Activated B cell treated with CpG ODN at 0.5 μM for 24 hours (primary cell): ENCODE measurements around the gene ZNF316. TPM values are rescaled to one million over a fixed set of nuclear protein-coding genes. Genes with fewer than 3 reads are reported as not detected.

ENCODE experiments used
- ATAC-seq: fragments of 200-7000 bp; cut with Tn5 transposase; one replicate; pipeline ENCODE4 v1.10.0; 2021; ENCODE audit warnings: low read depth, mild to moderate bottlenecking, moderate library complexity
- CTCF ChIA-PET: fragments of 350-600 bp; sonication (Branson Sonifier 250); formaldehyde crosslinking; loops from one replicate; lab custom pipeline; 2021; ENCODE audit warnings: antibody characterized with exemption; lab: Charles Lee
- POLR2A ChIA-PET: fragments of 350-600 bp; sonication (Branson Sonifier 250); formaldehyde crosslinking; loops from one replicate; lab custom pipeline; 2021; ENCODE audit warnings: antibody characterized with exemption; lab: Charles Lee
- DNase-seq: peaks from one replicate; pipeline ENCODE4 v3.0.0; 2022
- H3K27ac Mint-ChIP-seq: one replicate; pipeline ENCODE4 v1.8.0; 2020; ENCODE audit warnings: mixed read lengths
- H3K27me3 Mint-ChIP-seq: one replicate; pipeline ENCODE4 v1.8.0; 2021; ENCODE audit warnings: mixed read lengths
- H3K36me3 Mint-ChIP-seq: one replicate; pipeline ENCODE4 v1.8.0; 2021; ENCODE audit warnings: low read depth, mixed read lengths
- H3K4me1 Mint-ChIP-seq: one replicate; pipeline ENCODE4 v1.8.0; 2021; ENCODE audit warnings: mixed read lengths
- H3K4me3 Mint-ChIP-seq: one replicate; pipeline ENCODE4 v1.8.0; 2020; ENCODE audit warnings: mild to moderate bottlenecking, mixed read lengths
- H3K9me3 Mint-ChIP-seq: one replicate; pipeline ENCODE4 v1.8.0; 2020; ENCODE audit warnings: mixed read lengths
- intact Hi-C: fragments of 100-400 bp; cut with micrococcal nuclease; formaldehyde crosslinking; loops from one replicate; pipeline ENCODE4 v1.15.1; 2024
- total RNA-seq: library from RNA; stranded (reverse); gene quantifications from 2 replicates; pipeline ENCODE4 v1.2.3, GENCODE V29; 2022
- TF ChIP-seq, protein P1 (sequence below): fragments of 200-600 bp; IDR thresholded peaks from one replicate; pipeline ENCODE4 v1.8.0; 2022; ENCODE audit warnings: antibody characterized with exemption, mild to moderate bottlenecking

ZNF316 gene
- total RNA-seq, 1 donor from 2014 or later = 43.8 TPM

GRCh38 chr7:6691609-6692106 is 54.5 kb downstream of the ZNF316 start:
- Mint-ChIP-seq H3K27ac (no peak overlapping the region), H3K36me3 (peaks cover 30% of the 10 kb centered on the region), H3K4me1 (no peaks in the 10 kb centered on the region), H3K9me3 (peaks cover 35% of the 10 kb centered on the region), H3K27me3 (no peaks in the 10 kb centered on the region), H3K4me3 (no peak overlapping the region)
- intact Hi-C loops = no loop called here
- TF ChIP-seq, protein P1, sequence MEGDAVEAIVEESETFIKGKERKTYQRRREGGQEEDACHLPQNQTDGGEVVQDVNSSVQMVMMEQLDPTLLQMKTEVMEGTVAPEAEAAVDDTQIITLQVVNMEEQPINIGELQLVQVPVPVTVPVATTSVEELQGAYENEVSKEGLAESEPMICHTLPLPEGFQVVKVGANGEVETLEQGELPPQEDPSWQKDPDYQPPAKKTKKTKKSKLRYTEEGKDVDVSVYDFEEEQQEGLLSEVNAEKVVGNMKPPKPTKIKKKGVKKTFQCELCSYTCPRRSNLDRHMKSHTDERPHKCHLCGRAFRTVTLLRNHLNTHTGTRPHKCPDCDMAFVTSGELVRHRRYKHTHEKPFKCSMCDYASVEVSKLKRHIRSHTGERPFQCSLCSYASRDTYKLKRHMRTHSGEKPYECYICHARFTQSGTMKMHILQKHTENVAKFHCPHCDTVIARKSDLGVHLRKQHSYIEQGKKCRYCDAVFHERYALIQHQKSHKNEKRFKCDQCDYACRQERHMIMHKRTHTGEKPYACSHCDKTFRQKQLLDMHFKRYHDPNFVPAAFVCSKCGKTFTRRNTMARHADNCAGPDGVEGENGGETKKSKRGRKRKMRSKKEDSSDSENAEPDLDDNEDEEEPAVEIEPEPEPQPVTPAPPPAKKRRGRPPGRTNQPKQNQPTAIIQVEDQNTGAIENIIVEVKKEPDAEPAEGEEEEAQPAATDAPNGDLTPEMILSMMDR = no peak
- POLR2A ChIA-PET = no interaction called here
- CTCF ChIA-PET = no interaction called here
- DNase-seq (no peak), ATAC-seq (no peak)

DNA sequence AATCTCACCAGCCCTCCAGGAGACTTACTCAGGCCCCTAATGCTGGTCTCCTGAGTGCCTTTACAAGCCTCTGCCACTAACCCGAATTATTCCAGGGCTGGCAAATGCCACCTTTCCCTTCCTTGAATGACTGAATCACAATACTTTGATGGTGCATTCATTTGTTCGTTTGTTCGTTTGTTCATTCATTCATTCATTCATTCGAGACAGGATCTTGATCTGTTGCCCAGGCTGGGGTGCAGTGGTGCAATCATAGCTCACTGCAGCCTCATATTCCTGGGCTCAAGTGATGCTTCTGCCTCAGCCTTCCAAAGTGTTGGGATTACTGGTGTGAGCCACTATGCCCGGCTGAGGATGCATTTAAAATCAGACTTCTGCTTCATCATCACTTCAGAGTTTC is 63.7 kb downstream of the ZNF316 start:
- ATAC-seq = no peak
- peaks cover 60% of the 10 kb centered on the region for H3K36me3 Mint-ChIP-seq
- TF ChIP-seq, protein P1 = no peak
- peaks cover 38% of the 10 kb centered on the region for H3K4me1 Mint-ChIP-seq
- H3K27me3 Mint-ChIP-seq = no peaks in the 10 kb centered on the region
- no peak for DNase-seq
- CTCF ChIA-PET = no interaction called here
- H3K9me3 Mint-ChIP-seq = peaks cover 3% of the 10 kb centered on the region
- H3K4me3 Mint-ChIP-seq = no peak overlapping the region
- POLR2A ChIA-PET = no interaction called here
- H3K27ac Mint-ChIP-seq = no peak overlapping the region
- intact Hi-C loops = loop anchor here (10.0 kb wide), 2 partner anchors 106 to 876 kb away; partner anchors contain the start of gene INTS15

DNA sequence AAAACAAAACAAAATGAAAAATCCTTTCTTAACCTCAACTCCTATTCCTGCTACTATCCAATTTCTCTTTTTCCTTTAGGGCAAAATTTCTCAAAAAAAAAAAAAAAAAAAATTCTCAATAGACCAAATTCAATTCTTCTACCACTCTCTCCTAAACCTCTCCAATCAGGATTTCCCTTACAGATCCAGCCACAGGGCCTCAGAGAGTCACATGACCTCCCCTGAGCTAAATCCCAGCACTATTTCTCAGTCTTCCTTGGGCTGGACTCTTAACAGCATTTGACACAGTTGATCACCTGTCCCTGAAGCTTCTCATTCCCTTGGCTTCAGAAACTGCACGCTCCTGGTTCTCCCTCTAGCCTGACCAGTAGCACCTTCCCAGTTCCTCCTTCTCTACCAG is 64.7 kb downstream of the ZNF316 start:
- ChIA-PET CTCF (no interaction called here), POLR2A (interaction anchor here (0.6 kb wide), 1 partner anchor 90 kb away, joined by 3 read pairs; no protein-coding TSS in a partner anchor)
- DNase-seq (no peak), ATAC-seq (no peak)
- intact Hi-C loops = loop anchor here (10.0 kb wide), 2 partner anchors 107 to 877 kb away; partner anchors contain the start of gene INTS15
- TF ChIP-seq, protein P1 = no peak
- Mint-ChIP-seq H3K27me3 (no peaks in the 10 kb centered on the region), H3K4me1 (peaks cover 42% of the 10 kb centered on the region), H3K4me3 (no peak overlapping the region), H3K27ac (no peak overlapping the region), H3K36me3 (peaks cover 66% of the 10 kb centered on the region), H3K9me3 (peaks cover 3% of the 10 kb centered on the region)

Other genes with a start within 250 kb of the ZNF316 start
- gene DAGLB, start 189.4 kb upstream of the ZNF316 start, total RNA-seq = 13.3 and 18.3 TPM in 2 replicates
- 33.5 TPM in 2 replicates for gene KDELR2, start 153.2 kb upstream of the ZNF316 start, total RNA-seq
- gene GRID2IP, start 85.9 kb upstream of the ZNF316 start, total RNA-seq = 0.93 and 1.3 TPM in 2 replicates
- 33.2 and 37.4 TPM in 2 replicates for gene ZDHHC4, start 59.9 kb upstream of the ZNF316 start, total RNA-seq
- 49.0 and 49.9 TPM in 2 replicates for gene INTS15, start 47.3 kb upstream of the ZNF316 start, total RNA-seq
- 2.8 and 3.2 TPM in 2 replicates for gene ZNF853, start 21.7 kb upstream of the ZNF316 start, total RNA-seq
- gene ZNF12, start 69.6 kb downstream of the ZNF316 start, total RNA-seq = 31.3 and 35.6 TPM in 2 replicates
- 0.37 and 1.1 TPM in 2 replicates for gene RSPH10B2, start 116.8 kb downstream of the ZNF316 start, total RNA-seq
- gene CCZ1B, start 189.0 kb downstream of the ZNF316 start, total RNA-seq = 75.2 and 84.2 TPM in 2 replicates